Mucosa of descending colon (tissue), 3 donors: ENCODE data around the gene ASXL1. TPM values are rescaled to one million over a fixed set of nuclear protein-coding genes. Genes with fewer than 3 reads are reported as not detected.
A peak's percentile ranks its signal among the peaks of the same experiment; 100 is the strongest.
"Not testable (repeated sequence)": the region's sequence is repeated elsewhere in the genome, so short reads cannot be mapped to it uniquely, and the experiment has no call there.

Experiments used
- ATAC-seq: fragments of 200-7000 bp; cut with Tn5 transposase; one replicate; pipeline ENCODE4 v1.9.1; 2020; ENCODE audit warnings: mild to moderate bottlenecking, moderate library complexity
- DNase-seq, 3 donors: peaks; one replicate each; pipeline ENCODE4 v3.0.0-alpha.2; 2020
- H3K36me3 ChIP-seq: fragments of 200-600 bp; one replicate; pipeline ENCODE4 v1.8.0; 2021; ENCODE audit warnings: low read depth, mild to moderate bottlenecking
- H3K4me1 ChIP-seq: fragments of 200-600 bp; one replicate; pipeline ENCODE4 v1.8.0; 2021; ENCODE audit warnings: low read depth, mild to moderate bottlenecking
- H3K4me3 ChIP-seq: fragments of 200-600 bp; one replicate; pipeline ENCODE4 v1.8.0; 2021; ENCODE audit warnings: mild to moderate bottlenecking
- H3K9me3 ChIP-seq: fragments of 200-600 bp; one replicate; pipeline ENCODE4 v1.8.0; 2021; ENCODE audit warnings: mild to moderate bottlenecking
- intact Hi-C, 2 donors: fragments of 100-400 bp; cut with DNase I in 1 of 2; cut with micrococcal nuclease in 1 of 2; formaldehyde crosslinking; loops; one replicate each; pipeline versions ENCODE4 v1.11.0 to v1.11.1; 2022; cut with DNase I, micrococcal nuclease
- total RNA-seq, 3 donors: library from RNA; stranded (reverse); fragmentation: NEBNext Ultra II Directional in 2 of 3; extraction: Animal tissue kit (Norgen Biotek cat#: 25700) in 2 of 3; gene quantifications; one replicate each; pipeline versions ENCODE4 v1.2.1 to v1.2.4, GENCODE V29; 2021 to 2023
- TF ChIP-seq, protein P1 (sequence below): fragments of 200-600 bp; IDR thresholded peaks from one replicate; pipeline ENCODE4 v1.8.0; 2022; ENCODE audit warnings: antibody characterized with exemption, mild to moderate bottlenecking
- donor health status: DM: no; HTN: no; CAD: no; lungs with moderate emphysema.
- donor health status: DM: no; HTN: no; CAD: no.
- donor health status: DM: no; HTN: yes; CAD: no.

The ASXL1 gene
- total RNA-seq, 3 donors from 2014 or later = 47.4 to 78.9 (median 52.3) TPM

DNA sequence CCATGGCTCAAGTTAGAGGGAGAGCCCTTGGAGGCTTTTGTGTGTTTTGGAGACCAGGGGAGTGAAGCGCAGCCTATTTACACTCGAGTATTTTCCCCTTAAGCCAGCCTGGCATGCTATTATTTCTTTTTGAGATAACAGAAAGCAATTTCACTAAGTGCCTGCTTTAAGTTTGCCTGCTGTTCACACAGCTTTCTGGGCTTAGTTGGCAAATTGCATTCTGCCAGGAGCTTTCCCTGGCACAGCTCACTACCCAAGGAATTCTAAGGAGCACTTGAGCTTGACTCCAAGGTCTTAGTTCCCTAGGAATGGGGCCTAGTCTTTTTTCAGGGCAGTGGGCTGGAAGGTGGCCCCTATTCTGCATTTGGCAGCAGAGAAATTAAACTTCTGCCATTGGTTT lies 19.0 kb upstream of the ASXL1 start:
- Histone ChIP-seq H3K9me3 (no peaks in the 10 kb centered on the region), H3K36me3 (no peaks in the 10 kb centered on the region), H3K4me3 (no peak overlapping the region), H3K4me1 (no peaks in the 10 kb centered on the region)
- ATAC-seq = no peak
- TF ChIP-seq, protein P1, sequence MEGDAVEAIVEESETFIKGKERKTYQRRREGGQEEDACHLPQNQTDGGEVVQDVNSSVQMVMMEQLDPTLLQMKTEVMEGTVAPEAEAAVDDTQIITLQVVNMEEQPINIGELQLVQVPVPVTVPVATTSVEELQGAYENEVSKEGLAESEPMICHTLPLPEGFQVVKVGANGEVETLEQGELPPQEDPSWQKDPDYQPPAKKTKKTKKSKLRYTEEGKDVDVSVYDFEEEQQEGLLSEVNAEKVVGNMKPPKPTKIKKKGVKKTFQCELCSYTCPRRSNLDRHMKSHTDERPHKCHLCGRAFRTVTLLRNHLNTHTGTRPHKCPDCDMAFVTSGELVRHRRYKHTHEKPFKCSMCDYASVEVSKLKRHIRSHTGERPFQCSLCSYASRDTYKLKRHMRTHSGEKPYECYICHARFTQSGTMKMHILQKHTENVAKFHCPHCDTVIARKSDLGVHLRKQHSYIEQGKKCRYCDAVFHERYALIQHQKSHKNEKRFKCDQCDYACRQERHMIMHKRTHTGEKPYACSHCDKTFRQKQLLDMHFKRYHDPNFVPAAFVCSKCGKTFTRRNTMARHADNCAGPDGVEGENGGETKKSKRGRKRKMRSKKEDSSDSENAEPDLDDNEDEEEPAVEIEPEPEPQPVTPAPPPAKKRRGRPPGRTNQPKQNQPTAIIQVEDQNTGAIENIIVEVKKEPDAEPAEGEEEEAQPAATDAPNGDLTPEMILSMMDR = no peak
- intact Hi-C loops = no loop called here
- DNase-seq = no peak

GRCh38 chr20:32341053-32341452 lies 17.1 kb upstream of the ASXL1 start:
- DNase-seq, H3K4me1 ChIP-seq, intact Hi-C loops, ATAC-seq, H3K9me3 ChIP-seq, H3K4me3 ChIP-seq, H3K36me3 ChIP-seq: not testable (repeated sequence)

- TF ChIP-seq, protein P1 = no peak
- no peaks in the 10 kb centered on the region for H3K4me1 ChIP-seq
- ATAC-seq (no peak), DNase-seq (no peak)
- intact Hi-C loops = no loop called here
- H3K9me3 ChIP-seq = no peaks in the 10 kb centered on the region
- H3K36me3 ChIP-seq = no peaks in the 10 kb centered on the region
- H3K4me3 ChIP-seq = no peak overlapping the region
Observed at GRCh38 chr20:32343439-32343838, 14.7 kb upstream of the ASXL1 start.

DNA sequence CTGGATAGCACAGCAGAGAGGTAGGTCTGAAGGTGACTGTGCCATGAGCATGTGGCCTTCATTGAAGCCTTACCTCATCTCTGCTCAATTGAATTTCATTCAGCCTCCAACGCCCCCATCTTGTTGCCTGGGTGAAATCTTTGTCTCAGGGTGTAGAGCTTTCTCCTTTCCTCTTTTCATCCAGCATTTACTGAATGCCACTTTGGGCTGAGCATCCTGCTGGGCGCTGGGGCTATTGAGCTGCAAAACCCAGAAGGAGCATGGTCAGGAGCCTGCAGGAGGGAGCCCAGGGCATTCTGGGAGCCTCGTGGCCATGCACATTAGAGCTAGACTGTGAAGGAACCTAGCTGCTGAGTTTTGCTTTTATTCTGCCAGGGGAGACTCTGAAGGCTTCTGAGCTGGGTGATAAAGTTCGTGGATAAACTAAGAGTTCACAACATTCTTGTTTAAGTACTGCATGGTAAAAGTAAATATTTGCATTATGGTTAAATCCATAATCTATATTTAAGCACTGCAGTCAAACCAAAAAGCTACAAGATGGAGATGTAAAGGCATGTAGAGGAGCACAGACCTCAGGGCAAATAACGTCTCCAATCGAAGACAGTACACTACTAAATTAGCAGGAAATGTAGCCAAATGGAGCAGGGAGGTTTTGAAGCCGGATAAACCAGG lies 13.2 kb upstream of the ASXL1 start:
- ATAC-seq (peak; percentile 38), DNase-seq (no peak)
- TF ChIP-seq, protein P1 = no peak
- intact Hi-C loops = no loop called here
- Histone ChIP-seq H3K4me3 (no peak overlapping the region), H3K9me3 (no peaks in the 10 kb centered on the region), H3K4me1 (no peaks in the 10 kb centered on the region), H3K36me3 (no peaks in the 10 kb centered on the region)

- DNase-seq = no peak
- ATAC-seq = no peak
- no peaks in the 10 kb centered on the region for H3K4me1 ChIP-seq
- H3K36me3 ChIP-seq = no peaks in the 10 kb centered on the region
- H3K4me3 ChIP-seq = no peak overlapping the region
- intact Hi-C loops = no loop called here
- TF ChIP-seq, protein P1 = no peak
- no peaks in the 10 kb centered on the region for H3K9me3 ChIP-seq
Observed at GRCh38 chr20:32348207-32348606, 9.9 kb upstream of the ASXL1 start.

DNA sequence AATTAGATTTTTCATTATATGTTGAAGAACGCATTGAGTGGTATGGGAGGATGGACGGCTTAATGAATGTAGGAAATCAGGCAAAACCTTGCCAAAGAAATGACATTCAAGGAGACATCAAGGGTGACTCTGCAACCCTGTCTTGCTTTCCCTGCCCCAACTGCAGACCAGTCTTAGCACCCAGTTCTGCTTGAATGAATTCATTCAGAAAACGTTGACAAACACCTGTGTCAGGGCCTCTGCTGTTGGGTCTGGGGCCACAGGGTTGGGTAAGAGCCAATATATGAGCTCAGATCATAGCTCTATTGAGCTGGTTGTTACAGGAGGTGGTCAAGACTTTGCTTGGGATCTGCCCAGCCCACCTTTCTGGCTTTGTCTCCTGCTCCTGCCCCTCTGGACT lies 7.7 kb upstream of the ASXL1 start:
- DNase-seq (no peak), ATAC-seq (no peak)
- intact Hi-C loops = no loop called here
- Histone ChIP-seq H3K9me3 (no peaks in the 10 kb centered on the region), H3K4me1 (no peaks in the 10 kb centered on the region), H3K4me3 (no peak overlapping the region), H3K36me3 (no peaks in the 10 kb centered on the region)
- TF ChIP-seq, protein P1 = no peak
